IMR-90 (cell line): Measurements from ENCODE around the gene ADGRV1. TPM values are rescaled to one million over a fixed set of nuclear protein-coding genes. Genes with fewer than 3 reads are reported as not detected.

Experiments used
- ATAC-seq: fragments of 200-7000 bp; cut with Tn5 transposase; 2 replicates; pipeline ENCODE4 v1.9.1; 2020; ENCODE audit warnings: low read depth, mild to moderate bottlenecking, moderate library complexity
- BruUV-seq: library from RNA; stranded (reverse); fragments of 400-500 nt; replicated peaks from 2 replicates; lab custom pipeline; 2021; lab: Mats Ljungman, UMichigan
- CTCF ChIA-PET: fragments of 300-600 bp; formaldehyde crosslinking; extraction: SDS; loops from one replicate; lab custom pipeline; 2021; ENCODE audit warnings: antibody characterized with exemption; lab: Yijun Ruan, JAX
- POLR2A ChIA-PET: fragments of 300-600 bp; sonication (Branson Sonifier 250); formaldehyde crosslinking; loops from one replicate; lab custom pipeline; 2022; ENCODE audit warnings: antibody characterized with exemption; ENCODE audit not compliant: unreplicated experiment; lab: Charles Lee
- DNase-seq: peaks from one replicate; pipeline ENCODE4 v3.0.0; 2013
- H2AFZ ChIP-seq: replicated peaks from 2 replicates; pipeline ENCODE3; 2013; ENCODE audit warnings: low read length, mild to moderate bottlenecking; ENCODE audit not compliant: poor library complexity
- H2AK5ac ChIP-seq: 2 replicates; pipeline ENCODE4 v1.6.1; 2013; ENCODE audit warnings: low read depth, low read length, inconsistent platforms
- H2AK9ac ChIP-seq: replicated peaks from 2 replicates; pipeline ENCODE3; 2013; ENCODE audit warnings: mild to moderate bottlenecking, low read depth, low read length, moderate library complexity; ENCODE audit not compliant: poor library complexity
- H2BK120ac ChIP-seq: 2 replicates; pipeline ENCODE4 v1.6.1; 2013; ENCODE audit warnings: low read depth, low read length, inconsistent platforms
- H2BK15ac ChIP-seq: 3 replicates; pipeline ENCODE4 v1.6.1; 2013; ENCODE audit warnings: low read depth, low read length, inconsistent platforms
- H2BK20ac ChIP-seq: 2 replicates; pipeline ENCODE4 v1.6.1; 2013; ENCODE audit warnings: low read depth, mild to moderate bottlenecking, inconsistent platforms, low read length, moderate library complexity
- H2BK5ac ChIP-seq: 2 replicates; pipeline ENCODE4 v1.6.1; 2013; ENCODE audit warnings: mild to moderate bottlenecking, low read depth, low read length, inconsistent platforms; ENCODE audit not compliant: poor library complexity, severe bottlenecking
- H3K14ac ChIP-seq: replicated peaks from 2 replicates; pipeline ENCODE4 v1.6.1; 2013; ENCODE audit warnings: low read depth, low read length, inconsistent platforms
- H3K18ac ChIP-seq: 2 replicates; pipeline ENCODE4 v1.6.1; 2013; ENCODE audit warnings: low read depth, low read length, control low read depth
- H3K23ac ChIP-seq: 2 replicates; pipeline ENCODE4 v1.6.1; 2013; ENCODE audit warnings: low read depth, low read length, inconsistent platforms
- H3K27ac ChIP-seq: 2 replicates; pipeline ENCODE4 v1.5.1; 2013; ENCODE audit warnings: mild to moderate bottlenecking, control low read depth, low read length; ENCODE audit not compliant: insufficient read depth
- H3K27me3 ChIP-seq: 2 replicates; pipeline ENCODE4 v1.6.1; 2013; ENCODE audit warnings: low read length; ENCODE audit not compliant: control insufficient read depth, insufficient read depth
- H3K36me3 ChIP-seq: 2 replicates; pipeline ENCODE4 v1.6.1; 2013; ENCODE audit warnings: low read length, mixed read lengths; ENCODE audit not compliant: control insufficient read depth, insufficient read depth
- H3K4ac ChIP-seq: 2 replicates; pipeline ENCODE4 v1.6.1; 2013; ENCODE audit warnings: low read depth, low read length, inconsistent platforms
- H3K4me1 ChIP-seq: 2 replicates; pipeline ENCODE4 v1.6.1; 2013; ENCODE audit warnings: low read length, mixed read lengths; ENCODE audit not compliant: control insufficient read depth, insufficient read depth
- H3K4me2 ChIP-seq: 2 replicates; pipeline ENCODE4 v1.6.1; 2013; ENCODE audit warnings: low read depth, mild to moderate bottlenecking, control low read depth, low read length, moderate library complexity
- H3K4me3 ChIP-seq: 2 replicates; pipeline ENCODE4 v1.5.1; 2013; ENCODE audit warnings: low read depth, mild to moderate bottlenecking, control low read depth, low read length, moderate library complexity; ENCODE audit not compliant: insufficient read depth
- H3K56ac ChIP-seq: 2 replicates; pipeline ENCODE4 v1.6.1; 2013; ENCODE audit warnings: low read length, inconsistent platforms; ENCODE audit not compliant: insufficient read depth; ENCODE audit errors: extremely low read depth
- H3K79me1 ChIP-seq, 2 experiments: 2 replicates each; pipeline ENCODE4 v1.6.1; 2013; ENCODE audit warnings: low read length in 2 of 2, inconsistent platforms in 1 of 2, low read depth in 1 of 2
- H3K9ac ChIP-seq: 2 replicates; pipeline ENCODE4 v1.6.1; 2013; ENCODE audit warnings: low read depth, low read length, control low read depth
- H3K9me1 ChIP-seq: 2 replicates; pipeline ENCODE4 v1.6.1; 2013; ENCODE audit warnings: low read length, inconsistent platforms; ENCODE audit not compliant: insufficient read depth
- H3K9me3 ChIP-seq: 2 replicates; pipeline ENCODE4 v1.6.1; 2013; ENCODE audit warnings: low read length; ENCODE audit not compliant: control insufficient read depth, insufficient read depth
- H4K20me1 ChIP-seq: 2 replicates; pipeline ENCODE4 v1.6.1; 2013; ENCODE audit warnings: low read length, inconsistent platforms; ENCODE audit not compliant: insufficient read depth
- H4K5ac ChIP-seq: 2 replicates; pipeline ENCODE4 v1.6.1; 2013; ENCODE audit warnings: mild to moderate bottlenecking, low read depth, low read length, control low read depth
- H4K8ac ChIP-seq, 2 experiments: 2 replicates each; pipeline ENCODE4 v1.6.1; 2013; ENCODE audit warnings: low read depth in 2 of 2, low read length in 2 of 2, control low read depth in 1 of 2, inconsistent platforms in 1 of 2
- H4K91ac ChIP-seq: 2 replicates; pipeline ENCODE4 v1.6.1; 2013; ENCODE audit warnings: low read depth, low read length, inconsistent platforms; ENCODE audit not compliant: insufficient read depth
- BHLHE40 ChIP-seq: fragments of 150-350 bp; IDR thresholded peaks from 2 replicates; pipeline ENCODE4 v1.6.1; 2016; ENCODE audit warnings: mild to moderate bottlenecking, low read depth, low read length
- CEBPB ChIP-seq: IDR thresholded peaks from 2 replicates; pipeline ENCODE4 v1.6.1; 2012; ENCODE audit warnings: low read depth, low read length, improper control_type of control experiment
- CHD1 ChIP-seq: IDR thresholded peaks from 2 replicates; pipeline ENCODE4 v1.6.1; 2012; ENCODE audit warnings: low read depth, low read length, improper control_type of control experiment
- FOS ChIP-seq: fragments of 150-350 bp; IDR thresholded peaks from 2 replicates; pipeline ENCODE4 v1.6.1; 2016; ENCODE audit warnings: low read depth, low read length
- MAFK ChIP-seq: IDR thresholded peaks from 2 replicates; pipeline ENCODE4 v1.6.1; 2012; ENCODE audit warnings: low read depth, low read length, improper control_type of control experiment
- MAZ ChIP-seq: IDR thresholded peaks from 2 replicates; pipeline ENCODE4 v1.6.1; 2012; ENCODE audit warnings: low read depth, mild to moderate bottlenecking, low read length, improper control_type of control experiment, moderate library complexity, borderline replicate concordance
- MXI1 ChIP-seq: IDR thresholded peaks from 2 replicates; pipeline ENCODE4 v1.6.1; 2012; ENCODE audit warnings: low read depth, mild to moderate bottlenecking, low read length, moderate library complexity, borderline replicate concordance
- NFE2L2 ChIP-seq: fragments of 150-350 bp; IDR thresholded peaks from 2 replicates; pipeline ENCODE4 v1.6.1; 2016; ENCODE audit warnings: low read depth, mild to moderate bottlenecking, low read length
- POLR2A ChIP-seq: IDR thresholded peaks from 2 replicates; pipeline ENCODE4 v1.6.1; 2012; ENCODE audit warnings: mild to moderate bottlenecking, low read depth, low read length
- RAD21 ChIP-seq: IDR thresholded peaks from 2 replicates; pipeline ENCODE4 v1.6.1; 2012; ENCODE audit warnings: low read length, improper control_type of control experiment
- RCOR1 ChIP-seq: IDR thresholded peaks from 2 replicates; pipeline ENCODE4 v1.6.1; 2012; ENCODE audit warnings: mild to moderate bottlenecking, low read length, improper control_type of control experiment; ENCODE audit not compliant: insufficient replicate concordance
- RFX5 ChIP-seq: IDR thresholded peaks from 2 replicates; pipeline ENCODE4 v1.8.0; 2012; ENCODE audit warnings: low read depth, mild to moderate bottlenecking, low read length, moderate library complexity
- SMC3 ChIP-seq: fragments of 150-350 bp; IDR thresholded peaks from 2 replicates; pipeline ENCODE4 v1.6.1; 2016; ENCODE audit warnings: low read depth, mild to moderate bottlenecking, antibody characterized with exemption, low read length, moderate library complexity
- WGBS, 2 experiments: methylation state at CpG; one replicate each; pipeline versions ENCODE4 v1.1.5 to v1.1.7; 2013; ENCODE audit warnings: missing lambda C conversion rate in 2 of 2; ENCODE audit not compliant: insufficient read length in 1 of 2; ENCODE audit errors: extremely low coverage in 2 of 2; 5-methylcytosine and 5-hydroxymethylcytosine counted together
- dilution Hi-C: fragments of 300-500 bp; cut with HindIII; formaldehyde crosslinking; loops from one replicate; pipeline ENCODE4 v1.14.3; 2018; ENCODE audit warnings: low sequenced_read_pairs; ENCODE audit not compliant: unreplicated experiment
- in situ Hi-C: fragments of 300-500 bp; cut with MboI; formaldehyde crosslinking; loops from 3 replicates; pipeline ENCODE4 v1.14.3; 2019; ENCODE audit warnings: low sequenced_read_pairs, inconsistent platforms, mixed read lengths
- intact Hi-C: fragments of 100-400 bp; cut with micrococcal nuclease; formaldehyde crosslinking; loops from 2 replicates; pipeline ENCODE4 v1.10.0; 2022
- polyA plus RNA-seq, 3 experiments: library from polyadenylated mRNA; depleted of rRNA; stranded (reverse); fragments of >200 nt; gene quantifications; 2 replicates each; pipeline ENCODE4 v1.2.3, GENCODE V29; 2012; ENCODE audit warnings: low replicate concordance in 1 of 3
- total RNA-seq: library from RNA; depleted of rRNA; stranded (reverse); fragments of >200 nt; gene quantifications from 2 replicates; pipeline ENCODE4 v1.2.3, GENCODE V29; 2012
- TF ChIP-seq, protein P1 (sequence below): fragments of 150-350 bp; IDR thresholded peaks from 2 replicates; pipeline ENCODE4 v1.6.1; 2017; ENCODE audit warnings: mild to moderate bottlenecking, antibody characterized with exemption, low read length, low read depth
- TF ChIP-seq, protein P2 (sequence below): fragments of 150-350 bp; IDR thresholded peaks from 2 replicates; pipeline ENCODE4 v1.6.1; 2016; ENCODE audit warnings: low read depth, mild to moderate bottlenecking, low read length, moderate library complexity, borderline replicate concordance
- TF ChIP-seq, protein P3 (sequence below): conservative IDR thresholded peaks from 2 replicates; pipeline ENCODE4 v1.5.1; 2012; ENCODE audit warnings: mild to moderate bottlenecking, low read depth, low read length, improper control_type of control experiment

The ADGRV1 gene
- total and polyA plus RNA-seq, 2 of the 4 experiments (the other 2 are of a cell fraction) = under 0.01 TPM; not detected in 1

DNA sequence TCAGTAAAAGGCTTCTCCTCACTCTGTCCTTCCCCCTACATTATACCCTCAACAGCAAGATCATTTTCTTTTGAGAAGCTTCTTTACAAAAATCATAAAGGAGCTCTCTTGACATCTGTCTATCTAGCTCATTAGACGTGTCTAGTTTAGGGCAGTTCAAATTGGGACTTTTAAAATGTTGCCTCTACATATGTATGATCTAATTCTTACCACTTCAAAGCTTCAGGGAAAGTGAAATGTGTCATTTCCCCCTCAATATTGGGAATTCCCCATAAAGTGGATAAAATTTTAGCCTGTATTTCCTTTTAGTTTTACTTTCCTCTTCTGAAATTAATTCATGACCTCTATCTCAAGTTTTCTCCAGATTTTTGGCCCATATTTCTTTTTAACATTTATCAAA is 500.8 kb downstream of the ADGRV1 start:
- Histone ChIP-seq H2BK20ac (no peak overlapping the region), H3K27ac (no peak overlapping the region), H2AFZ (no peak overlapping the region), H2BK120ac (no peak overlapping the region), H3K4me2 (no peak overlapping the region), H2AK5ac (no peak overlapping the region), H3K4me1 (no peaks in the 10 kb centered on the region), H2BK5ac (no peak overlapping the region), H4K8ac (no peak overlapping the region), H3K14ac (no peak overlapping the region), H3K4me3 (no peak overlapping the region), H4K20me1 (no peaks in the 10 kb centered on the region), H2BK15ac (no peak overlapping the region), H4K5ac (no peak overlapping the region), H3K79me1 (no peaks in the 10 kb centered on the region), H3K9me1 (no peaks in the 10 kb centered on the region), H3K27me3 (peaks cover 6% of the 10 kb centered on the region), H4K91ac (no peak overlapping the region), H3K36me3 (no peaks in the 10 kb centered on the region), H3K23ac (no peak overlapping the region), H3K4ac (no peak overlapping the region), H3K9me3 (no peaks in the 10 kb centered on the region), H3K18ac (no peak overlapping the region), H3K9ac (no peak overlapping the region), H2AK9ac (no peak overlapping the region), H3K56ac (no peak overlapping the region)
- ChIA-PET CTCF (no interaction called here), POLR2A (no interaction called here)
- in situ Hi-C loops = no loop called here
- dilution Hi-C loops = no loop called here
- intact Hi-C loops = no loop called here
- no TSS peak for BruUV-seq
- DNase-seq = no peak
- WGBS, 2 experiments = no CpG with 5 or more reads among the region's 1 CpG
- TF ChIP-seq MXI1 (no peak), SMC3 (no peak), RFX5 (no peak), FOS (no peak), RCOR1 (no peak), MAFK (no peak), NFE2L2 (no peak), BHLHE40 (no peak), CEBPB (no peak), CHD1 (no peak), MAZ (no peak), RAD21 (no peak), POLR2A (no peak)
- TF ChIP-seq, protein P1, sequence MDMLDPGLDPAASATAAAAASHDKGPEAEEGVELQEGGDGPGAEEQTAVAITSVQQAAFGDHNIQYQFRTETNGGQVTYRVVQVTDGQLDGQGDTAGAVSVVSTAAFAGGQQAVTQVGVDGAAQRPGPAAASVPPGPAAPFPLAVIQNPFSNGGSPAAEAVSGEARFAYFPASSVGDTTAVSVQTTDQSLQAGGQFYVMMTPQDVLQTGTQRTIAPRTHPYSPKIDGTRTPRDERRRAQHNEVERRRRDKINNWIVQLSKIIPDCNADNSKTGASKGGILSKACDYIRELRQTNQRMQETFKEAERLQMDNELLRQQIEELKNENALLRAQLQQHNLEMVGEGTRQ = no peak
- TF ChIP-seq, protein P2, sequence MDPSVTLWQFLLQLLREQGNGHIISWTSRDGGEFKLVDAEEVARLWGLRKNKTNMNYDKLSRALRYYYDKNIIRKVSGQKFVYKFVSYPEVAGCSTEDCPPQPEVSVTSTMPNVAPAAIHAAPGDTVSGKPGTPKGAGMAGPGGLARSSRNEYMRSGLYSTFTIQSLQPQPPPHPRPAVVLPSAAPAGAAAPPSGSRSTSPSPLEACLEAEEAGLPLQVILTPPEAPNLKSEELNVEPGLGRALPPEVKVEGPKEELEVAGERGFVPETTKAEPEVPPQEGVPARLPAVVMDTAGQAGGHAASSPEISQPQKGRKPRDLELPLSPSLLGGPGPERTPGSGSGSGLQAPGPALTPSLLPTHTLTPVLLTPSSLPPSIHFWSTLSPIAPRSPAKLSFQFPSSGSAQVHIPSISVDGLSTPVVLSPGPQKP = no peak
- TF ChIP-seq, protein P3, sequence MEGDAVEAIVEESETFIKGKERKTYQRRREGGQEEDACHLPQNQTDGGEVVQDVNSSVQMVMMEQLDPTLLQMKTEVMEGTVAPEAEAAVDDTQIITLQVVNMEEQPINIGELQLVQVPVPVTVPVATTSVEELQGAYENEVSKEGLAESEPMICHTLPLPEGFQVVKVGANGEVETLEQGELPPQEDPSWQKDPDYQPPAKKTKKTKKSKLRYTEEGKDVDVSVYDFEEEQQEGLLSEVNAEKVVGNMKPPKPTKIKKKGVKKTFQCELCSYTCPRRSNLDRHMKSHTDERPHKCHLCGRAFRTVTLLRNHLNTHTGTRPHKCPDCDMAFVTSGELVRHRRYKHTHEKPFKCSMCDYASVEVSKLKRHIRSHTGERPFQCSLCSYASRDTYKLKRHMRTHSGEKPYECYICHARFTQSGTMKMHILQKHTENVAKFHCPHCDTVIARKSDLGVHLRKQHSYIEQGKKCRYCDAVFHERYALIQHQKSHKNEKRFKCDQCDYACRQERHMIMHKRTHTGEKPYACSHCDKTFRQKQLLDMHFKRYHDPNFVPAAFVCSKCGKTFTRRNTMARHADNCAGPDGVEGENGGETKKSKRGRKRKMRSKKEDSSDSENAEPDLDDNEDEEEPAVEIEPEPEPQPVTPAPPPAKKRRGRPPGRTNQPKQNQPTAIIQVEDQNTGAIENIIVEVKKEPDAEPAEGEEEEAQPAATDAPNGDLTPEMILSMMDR = no peak
- no peak for ATAC-seq
